DOHH2 (cell line): ENCODE results near the gene TPD52L2.

Source experiments
- CTCF ChIP-seq: fragments of 200-600 bp; sonication (generic); IDR thresholded peaks from one replicate; pipeline ENCODE4 v1.5.1; 2014; ENCODE audit warnings: antibody characterized with exemption, mild to moderate bottlenecking, low read depth, low read length; ENCODE audit not compliant: poor library complexity, severe bottlenecking
- EZH2phosphoT487 ChIP-seq: fragments of 200-600 bp; sonication (generic); IDR thresholded peaks from 2 replicates; pipeline ENCODE4 v1.6.1; 2017; ENCODE audit warnings: borderline replicate concordance, mild to moderate bottlenecking, antibody characterized with exemption, low read length, moderate library complexity, mixed read lengths

GRCh38 chr20:63823691-63824311 is 41.3 kb upstream of the TPD52L2 start:
- TF ChIP-seq CTCF (no peak), EZH2phosphoT487 (no peak)
